Upper lobe of left lung (tissue), 6 donors: ENCODE measurements around the gene ADCY7. TPM values are rescaled to one million over a fixed set of nuclear protein-coding genes. Genes with fewer than 3 reads are reported as not detected.
A peak's percentile ranks its signal among the peaks of the same experiment; 100 is the strongest.

Experiments used
- ATAC-seq, 2 donors: fragments of 200-7000 bp; cut with Tn5 transposase; one replicate each; pipeline ENCODE4 v1.9.1; 2022; ENCODE audit warnings: mild to moderate bottlenecking in 2 of 2, moderate library complexity in 2 of 2; ENCODE audit not compliant: low FRiP score in 2 of 2
- DNase-seq, 2 donors: peaks; one replicate each; pipeline ENCODE4 v3.0.0-alpha.2; 2019 to 2020
- H3K27ac ChIP-seq, 4 donors: fragments of 200-600 bp; sonication (generic); one replicate each; pipeline ENCODE4 v1.5.1; 2016 to 2019
- H3K27me3 ChIP-seq, 4 donors: fragments of 200-600 bp; sonication (generic); one replicate each; pipeline ENCODE4 v1.5.1; 2017 to 2019
- H3K36me3 ChIP-seq, 4 donors: fragments of 200-600 bp; sonication (generic); one replicate each; pipeline ENCODE4 v1.5.1; 2016 to 2019
- H3K4me1 ChIP-seq, 4 donors: fragments of 200-600 bp; sonication (generic); one replicate each; pipeline ENCODE4 v1.5.1; 2018 to 2019
- H3K4me3 ChIP-seq, 4 donors: fragments of 200-600 bp; sonication (generic); one replicate each; pipeline ENCODE4 v1.5.1; 2017 to 2019; ENCODE audit warnings: mild to moderate bottlenecking in 2 of 4, moderate library complexity in 1 of 4
- H3K9me3 ChIP-seq, 4 donors: fragments of 200-600 bp; sonication (generic); one replicate each; pipeline ENCODE4 v1.5.1; 2018 to 2019
- CTCF ChIP-seq, 6 experiments: fragments of 450-650 bp in 4 of 6; fragments of 200-600 bp in 2 of 6; sonication (generic) in 2 of 6; IDR thresholded peaks; one replicate each; pipeline ENCODE4 v1.5.1; 2016 to 2019; ENCODE audit warnings: antibody characterized with exemption in 6 of 6
- EP300 ChIP-seq, 4 donors: sonication (generic); formaldehyde crosslinking; IDR thresholded peaks; one replicate each; pipeline ENCODE4 v1.5.1; 2017; ENCODE audit warnings: antibody characterized with exemption in 4 of 4, control low read depth in 2 of 4
- POLR2A ChIP-seq, 4 donors: fragments of 450-650 bp; IDR thresholded peaks; one replicate each; pipeline ENCODE4 v1.5.1; 2016 to 2017; ENCODE audit warnings: antibody characterized with exemption in 4 of 4, mild to moderate bottlenecking in 2 of 4
- POLR2AphosphoS5 ChIP-seq, 2 donors: sonication (generic); formaldehyde crosslinking; IDR thresholded peaks; one replicate each; pipeline ENCODE4 v1.5.1; 2017; ENCODE audit warnings: antibody characterized with exemption in 2 of 2
- WGBS, 2 donors: methylation state at CpG; one replicate each; pipeline ENCODE4 v1.1.5; 2017 to 2018; 5-methylcytosine and 5-hydroxymethylcytosine counted together
- total RNA-seq, 6 donors: library from RNA; depleted of rRNA in 4 of 6; stranded (reverse); fragments of >200 nt in 4 of 6; gene quantifications; one replicate each; pipeline versions ENCODE4 v1.1.0 to v1.2.1, GENCODE V29; 2016 to 2021
- donor health status: DM: no; HTN: no; CAD: no; lungs with moderate emphysema.
- donor health status: DM: no; HTN: yes; CAD: no; lungs with severe emphysema.

ADCY7 gene
- total RNA-seq, 6 donors from 2014 or later: 46.9 to 177 (median 101) TPM

GRCh38 chr16:50263940-50264929 is 2.1 kb upstream of the ADCY7 start:
- no peaks in the 10 kb centered on the region for H3K36me3 ChIP-seq
- H3K27ac ChIP-seq: peak overlapping the region in 1 of 4 donors; percentile 23
- ATAC-seq (no peak), DNase-seq (peak in 1 of 2 donors; percentile 21)
- no peaks in the 10 kb centered on the region for H3K27me3 ChIP-seq
- TF ChIP-seq POLR2A (IDR thresholded peaks at IDR 0.05) (no peak), POLR2AphosphoS5 (IDR thresholded peaks at IDR 0.05) (no peak), EP300 (IDR thresholded peaks at IDR 0.05) (no peak), CTCF (IDR thresholded peaks at IDR 0.05) (no peak)
- peaks cover 27 to 56% (median 45%) of the 10 kb centered on the region in 4 donors for H3K4me1 ChIP-seq
- H3K4me3 ChIP-seq: no peak overlapping the region
- H3K9me3 ChIP-seq: no peaks in the 10 kb centered on the region
- WGBS, 2 donors: 76 to 86% methylated on average over 8 of the region's 8 CpGs

- Histone ChIP-seq H3K4me1 (peaks cover 22 to 52% (median 40%) of the 10 kb centered on the region in 4 donors), H3K9me3 (no peaks in the 10 kb centered on the region), H3K27me3 (no peaks in the 10 kb centered on the region), H3K27ac (peak overlapping the region in 1 of 4 donors; percentile 81), H3K36me3 (no peaks in the 10 kb centered on the region), H3K4me3 (no peak overlapping the region)
- TF ChIP-seq EP300 (IDR thresholded peaks at IDR 0.05) (no peak), CTCF (IDR thresholded peaks at IDR 0.05) (peak in 2 of 6 experiments; percentile 24 to 33)
- WGBS, 2 donors: 55% methylated on average over 2 of the region's 2 CpGs; no CpG with 5 or more reads in 1 of the 2 donors
- DNase-seq (no peak), ATAC-seq (no peak)
Measured at GRCh38 chr16:50265260-50265659, 1.1 kb upstream of the ADCY7 start.

- Histone ChIP-seq H3K4me1 (peaks cover 22 to 58% (median 41%) of the 10 kb centered on the region in 4 donors), H3K36me3 (no peaks in the 10 kb centered on the region), H3K27ac (peak overlapping the region in 3 of 4 donors; percentile 74 to 86 (median 81)), H3K9me3 (no peaks in the 10 kb centered on the region), H3K4me3 (peak overlapping the region in 2 of 4 donors; percentile 43 to 55), H3K27me3 (no peaks in the 10 kb centered on the region)
- TF ChIP-seq POLR2AphosphoS5 (IDR thresholded peaks at IDR 0.05): no peak
- TF ChIP-seq POLR2A (IDR thresholded peaks at IDR 0.05): no peak
- TF ChIP-seq EP300 (IDR thresholded peaks at IDR 0.05): no peak
- no peak for TF ChIP-seq CTCF (IDR thresholded peaks at IDR 0.05)
- no peak for ATAC-seq
- DNase-seq: no peak
- 82 to 88% methylated on average over 10 of the region's 10 CpGs for WGBS, 2 donors
Measured at GRCh38 chr16:50265716-50266336, 525 bp upstream of the ADCY7 start.

- peak overlapping the region in 3 of 4 donors; percentile 37 to 55 (median 43) for H3K4me3 ChIP-seq
- H3K4me1 ChIP-seq: peaks cover 17 to 63% (median 40%) of the 10 kb centered on the region in 4 donors
- TF ChIP-seq CTCF (IDR thresholded peaks at IDR 0.05): no peak
Measured at GRCh38 chr16:50267151-50267631, 840 bp downstream of the ADCY7 start.

More at GRCh38 chr16:50267151-50267631, 840 bp downstream of the ADCY7 start:
- H3K36me3 ChIP-seq: no peaks in the 10 kb centered on the region
- 65 to 72% methylated on average over 8 of the region's 8 CpGs for WGBS, 2 donors
- H3K27me3 ChIP-seq: no peaks in the 10 kb centered on the region
- H3K27ac ChIP-seq: peak overlapping the region; percentile 54 to 86 (median 78)
- no peaks in the 10 kb centered on the region for H3K9me3 ChIP-seq
- no peak for DNase-seq
- no peak for ATAC-seq
